Common myeloid progenitor, CD34-positive (primary cell): ENCODE measurements around the gene CDKL5.

ENCODE experiments used
- CTCF ChIA-PET: fragments of 350-600 bp; sonication (Branson Sonifier 250); formaldehyde crosslinking; loops from one replicate; lab custom pipeline; 2021; ENCODE audit warnings: antibody characterized with exemption; lab: Charles Lee
- POLR2A ChIA-PET: fragments of 350-600 bp; sonication (Branson Sonifier 250); formaldehyde crosslinking; loops from one replicate; lab custom pipeline; 2021; ENCODE audit warnings: antibody characterized with exemption; lab: Charles Lee
- DNase-seq, 3 donors: peaks; one replicate each; pipeline versions ENCODE4 v3.0.0 to v3.0.0-alpha.2; 2013
- H3K27ac ChIP-seq, 2 experiments: 1 replicate in 1 of 2; 2 replicates in 1 of 2; pipeline ENCODE4 v1.7.0; 2013; ENCODE audit warnings: inconsistent platforms in 2 of 2, low read length in 2 of 2, mild to moderate bottlenecking in 2 of 2, low read depth in 1 of 2, moderate library complexity in 1 of 2; ENCODE audit not compliant: severe bottlenecking in 2 of 2, insufficient read depth in 1 of 2, poor library complexity in 1 of 2
- H3K27me3 ChIP-seq, 5 experiments: replicated peaks in 2 of 5; 1 replicate in 3 of 5; 2 replicates in 2 of 5; pipeline versions ENCODE4 v1.6.1 to v1.7.0; 2013; ENCODE audit warnings: low read length in 4 of 5, mild to moderate bottlenecking in 2 of 5, moderate library complexity in 2 of 5, inconsistent platforms in 1 of 5; ENCODE audit not compliant: insufficient read depth in 5 of 5, control insufficient read depth in 4 of 5
- H3K36me3 ChIP-seq, 4 experiments: 1 replicate in 2 of 4; 2 replicates in 2 of 4; pipeline versions ENCODE4 v1.6.1 to v1.7.0; 2013; ENCODE audit warnings: low read length in 3 of 4, control low read depth in 1 of 4, mild to moderate bottlenecking in 1 of 4; ENCODE audit not compliant: control insufficient read depth in 4 of 4, insufficient read depth in 4 of 4
- H3K4me1 ChIP-seq, 4 experiments: 1 replicate in 3 of 4; 2 replicates in 1 of 4; pipeline versions ENCODE4 v1.6.1 to v1.7.1; 2013; ENCODE audit warnings: low read length in 3 of 4, mild to moderate bottlenecking in 3 of 4, control low read depth in 1 of 4, inconsistent platforms in 1 of 4, moderate library complexity in 1 of 4; ENCODE audit not compliant: control insufficient read depth in 4 of 4, insufficient read depth in 4 of 4; ENCODE audit errors: control extremely low read depth in 1 of 4
- H3K4me3 ChIP-seq, 7 experiments: 1 replicate in 4 of 7; 2 replicates in 3 of 7; pipeline versions ENCODE4 v1.5.1 to v1.7.0; 2013; ENCODE audit warnings: mild to moderate bottlenecking in 7 of 7, low read length in 6 of 7, moderate library complexity in 6 of 7, inconsistent platforms in 2 of 7, low read depth in 2 of 7, control low read depth in 1 of 7; ENCODE audit not compliant: insufficient read depth in 4 of 7, control insufficient read depth in 1 of 7; ENCODE audit errors: extremely low read depth in 1 of 7
- H3K9me3 ChIP-seq, 5 experiments: 1 replicate in 4 of 5; 2 replicates in 1 of 5; pipeline versions ENCODE4 v1.6.1 to v1.7.1; 2013; ENCODE audit warnings: low read length in 4 of 5, mild to moderate bottlenecking in 2 of 5, inconsistent platforms in 1 of 5, low read depth in 1 of 5, moderate library complexity in 1 of 5; ENCODE audit not compliant: control insufficient read depth in 4 of 5, insufficient read depth in 2 of 5; ENCODE audit errors: control extremely low read depth in 1 of 5
- WGBS: methylation state at CpG from one replicate; pipeline ENCODE4 v1.1.5; 2013; ENCODE audit not compliant: insufficient coverage; 5-methylcytosine and 5-hydroxymethylcytosine counted together

The CDKL5 gene

GRCh38 chrX:18558799-18559198 lies 133.4 kb downstream of the CDKL5 start:
- Histone ChIP-seq H3K9me3 (no peaks in the 10 kb centered on the region), H3K4me3 (no peak overlapping the region), H3K27me3 (peaks cover 0 to 2% (median 0%) of the 10 kb centered on the region in 5 experiments), H3K36me3 (no peaks in the 10 kb centered on the region), H3K4me1 (no peaks in the 10 kb centered on the region), H3K27ac (no peak overlapping the region)
- DNase-seq = no peak
- POLR2A ChIA-PET = no interaction called here
- 74% methylated on average over 3 of the region's 3 CpGs for WGBS
- CTCF ChIA-PET = no interaction called here

DNA sequence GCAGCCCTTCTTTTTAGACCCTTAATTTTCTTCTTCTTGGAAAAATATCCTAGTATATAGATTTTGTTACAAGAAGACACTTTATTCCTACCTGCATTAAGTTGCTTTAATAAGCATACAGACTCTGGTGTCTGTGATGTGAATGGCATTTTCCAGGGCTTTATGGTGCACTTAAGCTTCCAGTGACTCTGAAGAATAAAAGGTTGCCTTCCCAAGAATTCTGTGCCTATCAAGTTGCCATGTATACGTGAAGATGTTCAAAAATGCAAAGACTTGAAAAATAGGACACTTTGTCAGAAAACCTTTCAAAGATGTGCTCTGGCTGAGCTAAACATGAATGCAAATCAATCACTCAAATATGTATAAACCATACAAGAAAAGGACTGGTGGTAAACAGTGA lies 135.6 kb downstream of the CDKL5 start:
- peaks cover 0 to 2% (median 0%) of the 10 kb centered on the region in 5 experiments for H3K27me3 ChIP-seq
- H3K9me3 ChIP-seq = no peaks in the 10 kb centered on the region
- DNase-seq = no peak
- H3K4me1 ChIP-seq = no peaks in the 10 kb centered on the region
- no CpG with 5 or more reads among the region's 1 CpG for WGBS
- H3K36me3 ChIP-seq = no peaks in the 10 kb centered on the region
- no peak overlapping the region for H3K4me3 ChIP-seq
- ChIA-PET POLR2A (no interaction called here), CTCF (no interaction called here)
- H3K27ac ChIP-seq = no peak overlapping the region

DNA sequence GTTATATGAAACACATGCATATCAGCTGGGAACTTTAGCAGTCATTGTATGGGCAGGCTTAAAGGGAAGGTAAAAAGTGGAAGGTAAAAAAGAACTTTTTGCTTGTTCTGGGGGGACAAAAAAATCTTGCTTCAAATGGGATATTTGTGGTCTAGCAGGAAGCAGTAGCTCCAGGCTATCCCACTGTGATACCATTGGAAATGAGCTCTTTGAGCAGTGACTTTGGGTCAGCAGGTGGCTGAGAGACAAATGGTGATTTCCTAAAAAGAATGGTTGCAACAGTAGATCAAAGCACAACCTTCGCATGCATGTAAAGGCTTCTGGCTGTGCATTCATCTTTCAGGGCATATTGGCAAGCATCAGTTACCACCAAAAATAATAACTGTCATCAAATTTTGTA lies 140.3 kb downstream of the CDKL5 start:
- POLR2A ChIA-PET = no interaction called here

GRCh38 chrX:18566748-18567147 lies 141.3 kb downstream of the CDKL5 start:
- Histone ChIP-seq H3K4me1 (no peaks in the 10 kb centered on the region), H3K4me3 (no peak overlapping the region), H3K9me3 (no peaks in the 10 kb centered on the region), H3K36me3 (no peaks in the 10 kb centered on the region), H3K27ac (no peak overlapping the region), H3K27me3 (peaks cover 0 to 2% (median 0%) of the 10 kb centered on the region in 5 experiments)
- CTCF ChIA-PET = no interaction called here
- 85% methylated on average over 2 of the region's 3 CpGs for WGBS
- DNase-seq = no peak
- POLR2A ChIA-PET = no interaction called here

More for the DNA sequence above, 140.3 kb downstream of the CDKL5 start:
- peaks cover 0 to 2% (median 0%) of the 10 kb centered on the region in 5 experiments for H3K27me3 ChIP-seq
- 88% methylated on average over 1 of the region's 1 CpG for WGBS
- CTCF ChIA-PET = no interaction called here
- no peaks in the 10 kb centered on the region for H3K4me1 ChIP-seq
- no peaks in the 10 kb centered on the region for H3K9me3 ChIP-seq
- H3K4me3 ChIP-seq = no peak overlapping the region
- H3K36me3 ChIP-seq = no peaks in the 10 kb centered on the region
- no peak overlapping the region for H3K27ac ChIP-seq
- DNase-seq = no peak

DNA sequence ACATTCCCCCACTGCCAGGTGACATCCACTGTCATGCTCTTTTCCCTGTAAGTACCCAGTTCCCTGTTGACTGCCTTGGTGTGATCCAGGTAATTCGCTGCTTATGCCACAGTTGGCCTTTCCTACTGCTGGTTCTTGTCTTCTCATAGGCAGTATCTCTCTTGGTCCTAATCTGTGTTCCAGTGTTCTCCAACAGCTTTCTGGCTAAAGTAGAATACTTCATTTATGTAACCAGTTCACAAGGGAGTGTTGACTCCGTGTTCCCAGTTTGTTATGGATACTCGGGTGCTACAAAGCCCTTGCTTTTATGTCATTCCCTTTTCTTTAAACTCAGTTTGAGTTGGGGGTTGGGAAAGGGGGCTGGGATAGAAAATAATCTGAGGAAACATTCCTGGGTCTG lies 148.1 kb downstream of the CDKL5 start:
- no CpG with 5 or more reads among the region's 3 CpGs for WGBS
- Histone ChIP-seq H3K27ac (no peak overlapping the region), H3K9me3 (no peaks in the 10 kb centered on the region), H3K4me3 (no peak overlapping the region), H3K27me3 (peaks cover 0 to 4% (median 0%) of the 10 kb centered on the region in 5 experiments), H3K4me1 (no peaks in the 10 kb centered on the region), H3K36me3 (no peaks in the 10 kb centered on the region)
- POLR2A ChIA-PET = no interaction called here
- CTCF ChIA-PET = no interaction called here
- DNase-seq = no peak

DNA sequence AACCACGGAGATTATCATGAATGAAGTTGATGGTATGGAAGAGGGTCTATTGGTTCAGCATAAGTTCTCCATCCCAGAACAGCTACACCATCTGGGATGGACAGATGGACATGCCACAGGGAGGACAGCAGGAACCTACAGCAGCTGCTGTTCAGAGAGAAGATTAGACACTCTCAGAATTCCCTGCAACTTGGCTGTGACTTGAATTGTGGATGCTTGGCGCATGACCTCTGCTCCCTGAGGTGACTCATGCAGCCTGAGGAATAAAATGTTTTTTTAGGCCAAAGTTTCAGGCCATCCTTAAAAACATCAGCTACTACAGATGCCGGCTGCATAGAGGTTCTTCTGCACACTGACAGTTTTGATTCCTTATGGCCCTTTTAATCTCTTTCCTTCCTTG lies 149.2 kb downstream of the CDKL5 start:
- Histone ChIP-seq H3K9me3 (no peaks in the 10 kb centered on the region), H3K4me1 (no peaks in the 10 kb centered on the region), H3K36me3 (no peaks in the 10 kb centered on the region), H3K27me3 (peaks cover 0 to 4% (median 0%) of the 10 kb centered on the region in 5 experiments), H3K4me3 (no peak overlapping the region), H3K27ac (no peak overlapping the region)
- 93% methylated on average over 2 of the region's 3 CpGs for WGBS
- no peak for DNase-seq
- CTCF ChIA-PET = no interaction called here
- POLR2A ChIA-PET = no interaction called here

GRCh38 chrX:18575744-18576143 lies 150.3 kb downstream of the CDKL5 start:
- no peak for DNase-seq
- WGBS = 100% methylated on average over 1 of the region's 1 CpG
- H3K36me3 ChIP-seq = no peaks in the 10 kb centered on the region
- POLR2A ChIA-PET = no interaction called here
- no peak overlapping the region for H3K27ac ChIP-seq
- no peaks in the 10 kb centered on the region for H3K4me1 ChIP-seq
- no peak overlapping the region for H3K4me3 ChIP-seq
- CTCF ChIA-PET = no interaction called here
- H3K27me3 ChIP-seq = peaks cover 0 to 4% (median 0%) of the 10 kb centered on the region in 5 experiments
- no peaks in the 10 kb centered on the region for H3K9me3 ChIP-seq
